ENCODE measurements around the gene VPS39.

Gene VPS39

GRCh38 chr15:42184296-42184695, 23.8 kb downstream of the VPS39 start:
- TF ChIP-seq GATA2 (IDR thresholded peaks at IDR 0.05; ENCODE audit: low read depth, low read length): no peak

DNA sequence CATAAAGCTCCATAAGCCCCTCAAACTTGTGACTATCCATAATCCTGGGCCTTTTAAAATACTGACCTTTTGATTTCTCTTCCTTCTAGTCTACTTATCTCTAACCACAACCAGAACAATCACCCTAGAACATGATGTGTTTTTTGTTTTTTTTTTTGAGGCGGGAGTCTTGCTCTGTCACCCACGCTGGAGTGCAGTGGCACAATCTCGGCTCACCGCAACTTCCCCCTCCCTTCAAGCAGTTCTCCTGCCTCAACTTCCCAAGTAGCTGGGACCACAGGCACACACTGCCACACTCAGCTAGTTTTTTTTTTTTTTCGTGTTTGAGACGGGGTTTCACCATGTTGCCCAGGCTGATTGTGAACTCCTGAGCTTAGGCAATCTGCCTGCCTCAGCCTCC, 25.1 kb downstream of the VPS39 start:
- TF ChIP-seq GATA2 (IDR thresholded peaks at IDR 0.05; ENCODE audit: low read depth, low read length) (no peak), GATA3 (IDR thresholded peaks at IDR 0.05; ENCODE audit: low read depth, low read length) (no peak)

DNA sequence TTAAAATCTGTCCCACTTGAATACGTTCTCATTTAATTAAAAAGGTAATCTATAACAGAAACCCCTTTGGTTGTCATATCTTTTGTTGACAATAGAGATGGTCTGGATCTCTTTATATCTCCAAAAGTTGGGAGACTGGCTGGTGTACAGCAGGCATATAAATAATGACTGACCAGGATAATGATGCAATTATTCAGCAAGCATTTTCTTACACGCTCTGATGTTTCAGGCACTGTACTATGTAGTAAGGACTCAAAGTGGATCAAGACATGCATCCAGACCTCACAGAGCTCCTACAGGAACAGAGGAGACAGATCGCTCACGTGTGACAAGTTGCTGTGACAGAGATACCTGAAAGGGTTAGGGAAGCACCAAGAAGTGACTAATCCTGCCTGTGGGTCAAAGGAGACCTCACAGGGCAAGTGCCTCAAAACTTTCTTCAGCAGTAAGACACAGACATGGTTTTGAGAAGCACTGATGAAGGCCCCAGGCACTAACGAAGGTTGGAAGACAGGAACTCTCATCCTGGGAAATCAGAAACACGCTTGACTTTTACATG, 25.7 kb downstream of the VPS39 start:
- TF ChIP-seq GATA3 (IDR thresholded peaks at IDR 0.05; ENCODE audit: low read depth, low read length): no peak
- TF ChIP-seq GATA2 (IDR thresholded peaks at IDR 0.05; ENCODE audit: low read depth, low read length): no peak

DNA sequence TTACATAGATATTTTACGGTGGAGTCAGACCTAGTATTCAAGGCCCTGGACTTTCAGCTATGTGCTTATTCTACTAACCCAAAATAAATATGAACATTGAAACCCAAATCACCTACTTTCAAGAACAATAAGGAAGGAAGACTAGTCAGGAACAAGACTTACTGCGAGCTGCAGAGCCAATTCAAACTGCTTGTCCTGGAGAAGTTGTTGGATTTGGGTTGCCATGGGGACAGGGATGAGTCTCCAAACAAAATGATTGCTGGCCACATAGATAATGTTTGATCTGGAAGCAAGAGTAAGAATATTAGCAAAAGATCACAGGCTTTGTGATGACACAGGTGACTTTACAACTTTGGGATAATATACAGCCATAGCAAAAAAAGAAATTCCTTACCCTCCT, 30.0 kb downstream of the VPS39 start:
- TF ChIP-seq GATA2 (IDR thresholded peaks at IDR 0.05; ENCODE audit: low read depth, low read length): no peak
- no peak for TF ChIP-seq GATA3 (IDR thresholded peaks at IDR 0.05; ENCODE audit: low read depth, low read length)

GRCh38 chr15:42175671-42176070, 32.4 kb downstream of the VPS39 start:
- TF ChIP-seq GATA2 (IDR thresholded peaks at IDR 0.05; ENCODE audit: low read depth, low read length): no peak
- TF ChIP-seq GATA3 (IDR thresholded peaks at IDR 0.05; ENCODE audit: low read depth, low read length): no peak

GRCh38 chr15:42172475-42172874, 35.6 kb downstream of the VPS39 start:
- no peak for TF ChIP-seq GATA3 (IDR thresholded peaks at IDR 0.05; ENCODE audit: low read depth, low read length)
- no peak for TF ChIP-seq GATA2 (IDR thresholded peaks at IDR 0.05; ENCODE audit: low read depth, low read length)

GRCh38 chr15:42171795-42172194, 36.3 kb downstream of the VPS39 start:
- TF ChIP-seq GATA2 (IDR thresholded peaks at IDR 0.05; ENCODE audit: low read depth, low read length): no peak

DNA sequence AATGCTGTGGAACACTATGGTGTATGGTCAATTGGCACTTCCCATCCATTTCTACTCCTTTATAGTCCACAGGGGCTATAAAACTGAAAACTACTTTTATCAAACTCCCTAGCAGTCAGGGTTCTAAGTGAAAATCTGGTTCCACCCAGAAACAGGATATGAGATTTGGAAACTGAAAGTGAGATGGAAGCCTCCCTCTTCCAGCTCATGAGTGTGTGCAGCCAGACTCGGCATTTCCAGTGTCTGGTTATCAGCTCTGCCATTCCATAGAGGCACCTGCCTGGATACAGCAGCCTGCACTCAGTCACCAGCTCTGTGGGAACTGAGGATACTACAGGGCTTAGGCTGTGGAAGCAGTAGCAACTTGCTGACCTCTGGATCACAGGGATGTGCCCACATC, 37.0 kb downstream of the VPS39 start:
- TF ChIP-seq GATA3 (IDR thresholded peaks at IDR 0.05; ENCODE audit: low read depth, low read length): no peak
- no peak for TF ChIP-seq GATA2 (IDR thresholded peaks at IDR 0.05; ENCODE audit: low read depth, low read length)

- TF ChIP-seq GATA3 (IDR thresholded peaks at IDR 0.05; ENCODE audit: low read depth, low read length) (no peak), GATA2 (IDR thresholded peaks at IDR 0.05; ENCODE audit: low read depth, low read length) (no peak)
Measured at GRCh38 chr15:42166225-42166940, 41.7 kb downstream of the VPS39 start.

DNA sequence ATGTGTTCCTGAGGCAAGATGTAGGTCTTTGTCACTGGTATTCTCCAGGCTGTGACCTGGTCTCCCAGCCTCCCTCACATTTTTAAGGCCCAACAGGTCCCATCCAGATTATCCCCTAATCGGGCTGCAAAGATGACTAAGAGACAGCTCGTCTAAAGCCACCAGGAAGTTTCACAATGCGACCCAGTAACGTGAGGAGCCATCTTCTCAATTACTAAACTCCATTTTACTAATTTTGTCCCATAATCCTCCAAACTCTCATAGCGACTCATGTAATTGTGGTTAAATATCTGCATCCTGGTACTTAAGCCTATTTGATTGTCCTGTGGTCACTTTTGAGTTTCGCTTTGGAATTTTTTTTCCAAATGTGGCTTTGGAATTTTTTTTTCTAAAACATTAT, 43.0 kb downstream of the VPS39 start:
- TF ChIP-seq GATA2 (IDR thresholded peaks at IDR 0.05; ENCODE audit: low read depth, low read length): no peak
- no peak for TF ChIP-seq GATA3 (IDR thresholded peaks at IDR 0.05; ENCODE audit: low read depth, low read length)

- TF ChIP-seq GATA2 (IDR thresholded peaks at IDR 0.05; ENCODE audit: low read depth, low read length) (no peak), GATA3 (IDR thresholded peaks at IDR 0.05; ENCODE audit: low read depth, low read length) (no peak)
Measured at GRCh38 chr15:42163947-42164550, 44.1 kb downstream of the VPS39 start.

- TF ChIP-seq GATA3 (IDR thresholded peaks at IDR 0.05; ENCODE audit: low read depth, low read length) (no peak), GATA2 (IDR thresholded peaks at IDR 0.05; ENCODE audit: low read depth, low read length) (no peak)
Measured at GRCh38 chr15:42163291-42163690, 44.8 kb downstream of the VPS39 start.

- TF ChIP-seq GATA3 (IDR thresholded peaks at IDR 0.05; ENCODE audit: low read depth, low read length): no peak
- no peak for TF ChIP-seq GATA2 (IDR thresholded peaks at IDR 0.05; ENCODE audit: low read depth, low read length)
Measured at GRCh38 chr15:42160136-42160535, 48.0 kb downstream of the VPS39 start.

DNA sequence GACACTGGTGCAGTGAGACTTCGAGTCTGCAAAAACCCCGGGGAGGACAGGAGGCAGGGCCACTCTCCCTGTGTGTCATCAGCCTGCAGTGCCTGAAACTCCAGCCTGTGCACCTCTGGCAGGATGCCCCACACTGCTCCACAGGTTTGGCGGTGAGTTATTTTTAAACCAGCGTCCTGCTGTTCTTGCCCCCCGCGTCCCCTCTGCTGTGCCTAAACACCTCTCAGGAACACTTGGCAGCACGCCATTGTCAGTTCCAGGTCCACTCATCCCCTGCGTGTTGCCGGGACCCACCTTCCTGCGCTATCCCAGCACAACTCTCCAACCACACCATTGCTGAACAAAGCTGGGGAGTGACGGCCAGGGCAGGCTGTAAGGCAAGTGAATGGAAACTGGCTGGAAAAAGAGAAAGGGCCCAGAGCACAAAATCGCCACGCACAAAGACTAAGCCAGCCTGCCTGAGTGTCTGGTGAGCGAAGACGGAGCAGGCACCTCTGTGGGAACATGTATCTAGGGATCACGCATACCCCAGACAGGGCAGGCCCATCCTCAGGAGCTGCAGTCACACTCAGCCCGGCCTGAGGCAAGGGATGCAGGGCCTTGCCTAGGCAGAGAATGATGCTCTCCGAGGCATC, 48.6 kb downstream of the VPS39 start:
- TF ChIP-seq GATA3 (IDR thresholded peaks at IDR 0.05; ENCODE audit: low read depth, low read length): no peak
- no peak for TF ChIP-seq GATA2 (IDR thresholded peaks at IDR 0.05; ENCODE audit: low read depth, low read length)

- TF ChIP-seq GATA2 (IDR thresholded peaks at IDR 0.05; ENCODE audit: low read depth, low read length) (no peak), GATA3 (IDR thresholded peaks at IDR 0.05; ENCODE audit: low read depth, low read length) (no peak)
Measured at GRCh38 chr15:42158941-42159340, 49.2 kb downstream of the VPS39 start.
